GM20431 (cell line): ENCODE measurements around the gene BRMS1.

Experiments
- in situ Hi-C: fragments of 300-500 bp; cut with MseI, MboI; formaldehyde crosslinking; loops from one replicate; pipeline ENCODE4 v1.15.0; 2020; ENCODE audit warnings: low sequenced_read_pairs; ENCODE audit not compliant: unreplicated experiment

BRMS1 gene

DNA sequence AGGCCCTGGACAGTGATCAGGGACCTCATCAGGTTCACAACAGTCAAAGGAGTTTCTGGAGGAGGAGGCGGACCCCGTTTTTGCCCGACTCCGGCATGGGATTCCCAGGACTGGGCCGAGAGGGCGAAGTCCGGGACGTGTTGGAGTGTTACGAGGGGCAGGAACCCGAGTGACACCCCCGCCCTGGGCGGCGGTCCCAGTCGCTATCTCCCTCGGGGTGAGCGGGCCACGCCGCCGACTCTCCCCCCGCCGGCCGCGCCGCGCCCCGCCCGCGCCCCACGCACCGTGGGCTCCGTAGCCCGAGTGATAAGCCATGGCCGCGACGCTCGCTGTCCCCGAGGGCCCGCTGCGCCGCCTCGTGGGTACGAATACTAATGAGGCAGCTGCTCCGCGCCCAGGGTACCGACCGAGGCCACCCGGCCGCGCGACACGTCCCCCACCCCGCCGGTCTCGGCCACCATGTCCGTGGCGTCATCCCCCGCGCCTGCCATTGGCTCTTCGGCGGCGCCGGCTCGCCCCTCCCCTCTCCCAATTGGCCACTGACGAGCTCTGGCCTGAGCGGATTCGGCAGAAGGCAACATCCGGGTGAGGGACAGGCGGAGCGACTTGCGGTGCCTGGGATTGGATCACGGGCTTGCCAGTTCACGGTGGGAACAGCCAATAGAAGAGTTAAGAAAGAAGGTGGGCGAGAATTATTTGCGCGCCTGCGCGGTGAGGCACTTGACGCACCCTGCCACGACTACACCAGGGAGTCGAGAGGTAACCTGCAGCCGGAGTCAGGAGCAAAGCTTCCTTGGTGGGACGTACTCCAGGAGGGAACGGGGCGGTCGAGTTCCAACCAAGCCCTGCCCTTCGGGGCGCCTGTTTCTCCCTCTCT, 56.0 kb downstream of the BRMS1 start, which contains the start of gene YIF1A:
YIF1A (minus strand) TSS at position 473 of the 877 bp plus-strand sequence; CDS start at position 315, 158 bp downstream.
- in situ Hi-C loops: no loop called here

DNA sequence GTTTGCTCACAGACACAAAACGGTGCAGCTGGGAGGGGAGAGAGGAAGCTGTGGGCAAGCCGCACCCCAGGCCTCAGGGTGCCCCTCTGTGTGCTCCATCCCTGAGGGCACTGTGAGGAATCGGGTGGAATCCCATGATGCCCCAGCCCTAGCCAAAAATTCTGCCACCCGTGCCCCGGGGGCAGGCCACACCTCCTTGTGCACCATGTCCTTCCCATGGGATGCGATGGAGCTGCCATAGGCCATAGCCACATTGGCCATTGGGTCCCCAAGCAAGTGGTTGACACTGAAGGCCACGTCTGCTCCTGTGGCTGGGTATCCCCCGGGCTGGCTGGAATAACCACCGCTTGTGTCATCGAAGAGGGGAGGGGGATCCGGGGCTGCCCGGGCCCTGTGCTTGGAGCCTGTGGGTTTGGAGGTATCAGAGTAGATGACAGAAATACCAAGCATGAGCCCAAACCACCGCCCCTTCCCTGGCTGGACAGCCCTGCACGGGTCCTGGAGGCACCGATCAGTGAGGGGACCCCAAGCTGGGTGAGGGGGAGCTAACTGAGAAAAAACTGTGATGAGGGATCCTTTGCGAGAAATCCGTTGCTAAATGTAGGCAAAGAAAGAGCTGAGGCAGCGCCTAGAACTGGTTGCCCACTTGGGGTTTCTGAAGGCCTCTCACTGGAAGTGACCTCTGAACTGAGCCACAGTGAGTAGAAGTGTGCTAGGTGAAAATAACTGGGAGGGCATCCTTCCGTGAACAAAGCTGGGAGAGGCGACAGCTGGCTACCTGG, 56.8 kb downstream of the BRMS1 start:
- in situ Hi-C loops: no loop called here
